WTC11 (cell line): ENCODE data around the gene ITGAX. TPM values are rescaled to one million over a fixed set of nuclear protein-coding genes. Genes with fewer than 3 reads are reported as not detected.

Experiments
- ATAC-seq: fragments of 200-7000 bp; cut with Tn5 transposase; 2 replicates; pipeline ENCODE4 v1.10.0; 2021; ENCODE audit warnings: mild to moderate bottlenecking, moderate library complexity
- CTCF ChIA-PET: fragments of 300-600 bp; sonication (Branson Sonifier 250); formaldehyde crosslinking; loops from one replicate; lab custom pipeline; 2021; ENCODE audit warnings: antibody characterized with exemption; lab: Charles Lee
- POLR2A ChIA-PET: fragments of 350-600 bp; sonication (Branson Sonifier 250); formaldehyde crosslinking; loops from one replicate; lab custom pipeline; 2021; ENCODE audit warnings: antibody characterized with exemption; lab: Charles Lee
- DNase-seq: peaks from one replicate; pipeline ENCODE4 v3.0.0; 2021; ENCODE audit warnings: low spot score
- H3K27ac Mint-ChIP-seq: 2 replicates; pipeline ENCODE4 v1.8.0; 2021; ENCODE audit warnings: mixed read lengths
- H3K27me3 Mint-ChIP-seq: 2 replicates; pipeline ENCODE4 v1.8.0; 2021; ENCODE audit warnings: low read depth, mild to moderate bottlenecking, moderate library complexity, mixed read lengths
- H3K36me3 Mint-ChIP-seq: 2 replicates; pipeline ENCODE4 v1.8.0; 2021; ENCODE audit warnings: mixed read lengths
- H3K4me1 Mint-ChIP-seq: 2 replicates; pipeline ENCODE4 v1.8.0; 2022; ENCODE audit warnings: mixed read lengths
- H3K4me3 Mint-ChIP-seq: 2 replicates; pipeline ENCODE4 v1.8.0; 2021; ENCODE audit warnings: mild to moderate bottlenecking, moderate library complexity, mixed read lengths
- H3K9me3 Mint-ChIP-seq: 2 replicates; pipeline ENCODE4 v1.8.0; 2021; ENCODE audit warnings: mixed read lengths
- ATF2 ChIP-seq: sonication (generic); formaldehyde crosslinking; IDR thresholded peaks from 2 replicates; pipeline ENCODE4 v1.8.1; 2022; ENCODE audit warnings: low read depth, missing genetic modification reagents, borderline replicate concordance
- CBFB ChIP-seq: sonication (generic); formaldehyde crosslinking; IDR thresholded peaks from 2 replicates; pipeline ENCODE4 v1.8.1; 2022; ENCODE audit warnings: mild to moderate bottlenecking, low read depth, missing genetic modification reagents
- CDX4 ChIP-seq: fragments of 250-450 bp; sonication (Bioruptor Pico); IDR thresholded peaks from 2 replicates; pipeline ENCODE4 v1.9.0; 2021; ENCODE audit warnings: moderate library complexity, mild to moderate bottlenecking, inconsistent platforms, borderline replicate concordance
- CREM ChIP-seq: sonication (generic); formaldehyde crosslinking; IDR thresholded peaks from 2 replicates; pipeline ENCODE4 v1.8.1; 2022; ENCODE audit warnings: mild to moderate bottlenecking, missing genetic modification reagents, moderate library complexity
- E2F5 ChIP-seq: sonication (generic); formaldehyde crosslinking; IDR thresholded peaks from 2 replicates; pipeline ENCODE4 v1.8.1; 2022; ENCODE audit warnings: mild to moderate bottlenecking, moderate library complexity, missing genetic modification reagents
- ETV6 ChIP-seq: sonication (generic); formaldehyde crosslinking; IDR thresholded peaks from 2 replicates; pipeline ENCODE4 v1.8.1; 2022; ENCODE audit warnings: mild to moderate bottlenecking, missing genetic modification reagents
- FOXJ3 ChIP-seq: sonication (generic); formaldehyde crosslinking; IDR thresholded peaks from 2 replicates; pipeline ENCODE4 v1.9.0; 2021; ENCODE audit warnings: missing genetic modification reagents, mild to moderate bottlenecking, borderline replicate concordance
- GABPB1 ChIP-seq: sonication (generic); formaldehyde crosslinking; IDR thresholded peaks from 2 replicates; pipeline ENCODE4 v1.8.1; 2023; ENCODE audit warnings: mild to moderate bottlenecking, missing genetic modification reagents
- GTF2I ChIP-seq: fragments of 250-450 bp; sonication (Bioruptor Pico); conservative IDR thresholded peaks from 2 replicates; pipeline ENCODE4 v1.4.0; 2021; ENCODE audit warnings: mild to moderate bottlenecking
- JAZF1 ChIP-seq: fragments of 250-450 bp; sonication (Bioruptor Pico); IDR thresholded peaks from 2 replicates; pipeline ENCODE4 v1.9.0; 2021; ENCODE audit warnings: moderate library complexity, mild to moderate bottlenecking, inconsistent platforms
- MAX ChIP-seq: sonication (generic); formaldehyde crosslinking; IDR thresholded peaks from 2 replicates; pipeline ENCODE4 v1.8.0; 2022; ENCODE audit warnings: mild to moderate bottlenecking, missing genetic modification reagents
- MXD4 ChIP-seq: fragments of 250-450 bp; sonication (Bioruptor Pico); IDR thresholded peaks from 2 replicates; pipeline ENCODE4 v1.8.0; 2021; ENCODE audit warnings: mild to moderate bottlenecking, moderate library complexity, borderline replicate concordance
- NFATC4 ChIP-seq: fragments of 250-450 bp; sonication (Bioruptor Pico); IDR thresholded peaks from 2 replicates; pipeline ENCODE4 v1.9.0; 2021; ENCODE audit warnings: mild to moderate bottlenecking
- NR1H2 ChIP-seq: sonication (generic); formaldehyde crosslinking; IDR thresholded peaks from 2 replicates; pipeline ENCODE4 v1.9.0; 2021; ENCODE audit warnings: mild to moderate bottlenecking, moderate library complexity, missing genetic modification reagents
- NR3C1 ChIP-seq: sonication (generic); formaldehyde crosslinking; conservative IDR thresholded peaks from 2 replicates; pipeline ENCODE4 v1.8.1; 2023; ENCODE audit warnings: low read depth, mild to moderate bottlenecking, missing genetic modification reagents
- PREB ChIP-seq: sonication (generic); formaldehyde crosslinking; IDR thresholded peaks from 2 replicates; pipeline ENCODE4 v1.8.1; 2022; ENCODE audit warnings: mild to moderate bottlenecking, missing genetic modification reagents, moderate library complexity, borderline replicate concordance
- RORB ChIP-seq: fragments of 250-450 bp; sonication (Bioruptor Pico); IDR thresholded peaks from 2 replicates; pipeline ENCODE4 v1.9.0; 2021; ENCODE audit warnings: mild to moderate bottlenecking
- SMAD4 ChIP-seq: sonication (generic); formaldehyde crosslinking; IDR thresholded peaks from 2 replicates; pipeline ENCODE4 v1.8.0; 2022; ENCODE audit warnings: mild to moderate bottlenecking, missing genetic modification reagents
- SOX15 ChIP-seq: fragments of 250-450 bp; sonication (Bioruptor Pico); IDR thresholded peaks from 2 replicates; pipeline ENCODE4 v1.9.0; 2021; ENCODE audit warnings: mild to moderate bottlenecking
- SP1 ChIP-seq: sonication (generic); formaldehyde crosslinking; conservative IDR thresholded peaks from 2 replicates; pipeline ENCODE4 v1.8.1; 2022; ENCODE audit warnings: missing genetic modification reagents
- TEAD1 ChIP-seq: sonication (generic); formaldehyde crosslinking; IDR thresholded peaks from 2 replicates; pipeline ENCODE4 v1.8.0; 2022; ENCODE audit warnings: mild to moderate bottlenecking, missing genetic modification reagents
- ZNF121 ChIP-seq: sonication (generic); formaldehyde crosslinking; IDR thresholded peaks from 2 replicates; pipeline ENCODE4 v1.8.0; 2023; ENCODE audit warnings: missing genetic modification reagents
- ZNF219 ChIP-seq: sonication (generic); formaldehyde crosslinking; IDR thresholded peaks from 2 replicates; pipeline ENCODE4 v1.8.0; 2023; ENCODE audit warnings: missing genetic modification reagents, mild to moderate bottlenecking, borderline replicate concordance
- ZNF416 ChIP-seq: fragments of 250-450 bp; sonication (Bioruptor Pico); IDR thresholded peaks from 2 replicates; pipeline ENCODE4 v1.9.0; 2021; ENCODE audit warnings: mild to moderate bottlenecking, inconsistent platforms
- ZNF423 ChIP-seq: fragments of 250-450 bp; sonication (Bioruptor Pico); IDR thresholded peaks from 2 replicates; pipeline ENCODE4 v2.1.2; 2022; ENCODE audit warnings: mild to moderate bottlenecking, moderate library complexity
- total RNA-seq: library from RNA; stranded (reverse); gene quantifications from 3 replicates; pipeline ENCODE4 v1.2.3, GENCODE V29; 2021
- TF ChIP-seq, protein P1 (sequence below): sonication (generic); formaldehyde crosslinking; IDR thresholded peaks from 2 replicates; pipeline ENCODE4 v1.8.0; 2022; ENCODE audit warnings: missing genetic modification reagents
- TF ChIP-seq, protein P2 (sequence below): sonication (generic); formaldehyde crosslinking; IDR thresholded peaks from 2 replicates; pipeline ENCODE4 v1.8.1; 2022; ENCODE audit warnings: missing genetic modification reagents, borderline replicate concordance

The ITGAX gene
- total RNA-seq, 1 experiment from 2014 or later = 0.33 TPM

DNA sequence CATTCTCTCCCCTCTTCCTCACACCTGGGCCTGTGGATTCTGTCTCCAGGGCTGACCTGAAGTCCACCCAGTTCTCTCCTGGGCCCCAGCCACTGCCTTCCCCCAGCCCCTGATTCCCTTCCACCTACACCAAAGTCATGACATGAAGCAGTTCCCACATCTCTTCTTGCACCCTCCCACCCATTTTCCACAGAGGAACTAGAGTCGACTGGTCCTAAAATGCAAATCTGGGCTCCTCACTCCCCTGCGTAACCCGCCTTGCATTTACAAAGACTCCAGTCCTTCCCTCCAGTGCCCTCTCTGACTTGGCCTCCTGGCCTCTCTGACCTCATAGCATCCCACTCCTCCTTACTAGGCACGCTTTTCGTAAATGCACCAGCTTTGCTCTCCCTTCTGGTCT lies 58.4 kb downstream of the ITGAX start:
- Mint-ChIP-seq H3K36me3 (no peaks in the 10 kb centered on the region), H3K27ac (no peak overlapping the region)
- CTCF ChIA-PET = no interaction called here

GRCh38 chr16:31413943-31414342 lies 59.0 kb downstream of the ITGAX start:
- CTCF ChIA-PET = no interaction called here
- Mint-ChIP-seq H3K4me3 (no peak overlapping the region), H3K36me3 (no peaks in the 10 kb centered on the region), H3K27me3 (peaks cover 4% of the 10 kb centered on the region), H3K4me1 (no peaks in the 10 kb centered on the region), H3K9me3 (peaks cover 7% of the 10 kb centered on the region), H3K27ac (no peak overlapping the region)
- no peak for TF ChIP-seq E2F5
- TF ChIP-seq ZNF121 (CRISPR knock-in tag) = no peak
- TF ChIP-seq MXD4 = no peak
- no peak for TF ChIP-seq ZNF416 (CRISPR knock-in tag)
- ATAC-seq (no peak), DNase-seq (no peak)
- POLR2A ChIA-PET = no interaction called here

More for the DNA sequence above, 58.4 kb downstream of the ITGAX start:
- Mint-ChIP-seq H3K4me1 (no peaks in the 10 kb centered on the region), H3K4me3 (no peak overlapping the region), H3K27me3 (peaks cover 4% of the 10 kb centered on the region), H3K9me3 (peaks cover 6% of the 10 kb centered on the region)
- TF ChIP-seq NR3C1 (CRISPR knock-in tag) (no peak), SMAD4 (no peak), TEAD1 (no peak), GTF2I (CRISPR knock-in tag) (no peak), FOXJ3 (CRISPR knock-in tag) (no peak), SP1 (CRISPR knock-in tag) (no peak), ZNF219 (CRISPR knock-in tag) (no peak), PREB (CRISPR knock-in tag) (no peak), NFATC4 (CRISPR knock-in tag) (no peak), ETV6 (CRISPR knock-in tag) (no peak), GABPB1 (no peak)
- TF ChIP-seq, protein P1, sequence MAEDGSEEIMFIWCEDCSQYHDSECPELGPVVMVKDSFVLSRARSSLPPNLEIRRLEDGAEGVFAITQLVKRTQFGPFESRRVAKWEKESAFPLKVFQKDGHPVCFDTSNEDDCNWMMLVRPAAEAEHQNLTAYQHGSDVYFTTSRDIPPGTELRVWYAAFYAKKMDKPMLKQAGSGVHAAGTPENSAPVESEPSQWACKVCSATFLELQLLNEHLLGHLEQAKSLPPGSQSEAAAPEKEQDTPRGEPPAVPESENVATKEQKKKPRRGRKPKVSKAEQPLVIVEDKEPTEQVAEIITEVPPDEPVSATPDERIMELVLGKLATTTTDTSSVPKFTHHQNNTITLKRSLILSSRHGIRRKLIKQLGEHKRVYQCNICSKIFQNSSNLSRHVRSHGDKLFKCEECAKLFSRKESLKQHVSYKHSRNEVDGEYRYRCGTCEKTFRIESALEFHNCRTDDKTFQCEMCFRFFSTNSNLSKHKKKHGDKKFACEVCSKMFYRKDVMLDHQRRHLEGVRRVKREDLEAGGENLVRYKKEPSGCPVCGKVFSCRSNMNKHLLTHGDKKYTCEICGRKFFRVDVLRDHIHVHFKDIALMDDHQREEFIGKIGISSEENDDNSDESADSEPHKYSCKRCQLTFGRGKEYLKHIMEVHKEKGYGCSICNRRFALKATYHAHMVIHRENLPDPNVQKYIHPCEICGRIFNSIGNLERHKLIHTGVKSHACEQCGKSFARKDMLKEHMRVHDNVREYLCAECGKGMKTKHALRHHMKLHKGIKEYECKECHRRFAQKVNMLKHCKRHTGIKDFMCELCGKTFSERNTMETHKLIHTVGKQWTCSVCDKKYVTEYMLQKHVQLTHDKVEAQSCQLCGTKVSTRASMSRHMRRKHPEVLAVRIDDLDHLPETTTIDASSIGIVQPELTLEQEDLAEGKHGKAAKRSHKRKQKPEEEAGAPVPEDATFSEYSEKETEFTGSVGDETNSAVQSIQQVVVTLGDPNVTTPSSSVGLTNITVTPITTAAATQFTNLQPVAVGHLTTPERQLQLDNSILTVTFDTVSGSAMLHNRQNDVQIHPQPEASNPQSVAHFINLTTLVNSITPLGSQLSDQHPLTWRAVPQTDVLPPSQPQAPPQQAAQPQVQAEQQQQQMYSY (CRISPR knock-in tag) = no peak
- DNase-seq (no peak), ATAC-seq (no peak)
- POLR2A ChIA-PET = no interaction called here

DNA sequence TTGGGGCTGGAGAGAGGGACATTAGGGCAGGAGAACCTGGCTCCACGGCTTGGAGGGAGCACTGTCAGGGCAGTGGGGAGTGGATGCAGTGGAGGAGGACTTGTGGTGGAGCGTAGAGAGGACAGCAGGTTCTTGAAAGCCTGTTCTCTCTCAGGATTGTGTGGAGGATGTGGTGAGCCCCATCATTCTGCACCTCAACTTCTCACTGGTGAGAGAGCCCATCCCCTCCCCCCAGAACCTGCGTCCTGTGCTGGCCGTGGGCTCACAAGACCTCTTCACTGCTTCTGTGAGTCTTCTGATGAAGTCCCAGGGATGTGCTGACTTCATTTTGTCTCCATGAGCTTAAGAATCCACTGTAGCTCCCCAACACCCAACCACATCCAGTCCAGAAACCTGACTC lies 59.7 kb downstream of the ITGAX start:
- no peak overlapping the region for H3K4me3 Mint-ChIP-seq
- ATAC-seq (no peak), DNase-seq (no peak)
- POLR2A ChIA-PET = no interaction called here
- peaks cover 4% of the 10 kb centered on the region for H3K27me3 Mint-ChIP-seq
- CTCF ChIA-PET = no interaction called here
- H3K9me3 Mint-ChIP-seq = peaks cover 7% of the 10 kb centered on the region
- no peak overlapping the region for H3K27ac Mint-ChIP-seq
- no peaks in the 10 kb centered on the region for H3K4me1 Mint-ChIP-seq
- H3K36me3 Mint-ChIP-seq = no peaks in the 10 kb centered on the region
- TF ChIP-seq SOX15 (CRISPR knock-in tag) (no peak), ZNF423 (no peak), CREM (no peak), CDX4 (CRISPR knock-in tag) (no peak), RORB (no peak), ATF2 (no peak), GTF2I (CRISPR knock-in tag) (no peak), JAZF1 (CRISPR knock-in tag) (no peak), MAX (no peak), CBFB (CRISPR knock-in tag) (no peak), GABPB1 (no peak), NR1H2 (CRISPR knock-in tag) (no peak)
- TF ChIP-seq, protein P2, sequence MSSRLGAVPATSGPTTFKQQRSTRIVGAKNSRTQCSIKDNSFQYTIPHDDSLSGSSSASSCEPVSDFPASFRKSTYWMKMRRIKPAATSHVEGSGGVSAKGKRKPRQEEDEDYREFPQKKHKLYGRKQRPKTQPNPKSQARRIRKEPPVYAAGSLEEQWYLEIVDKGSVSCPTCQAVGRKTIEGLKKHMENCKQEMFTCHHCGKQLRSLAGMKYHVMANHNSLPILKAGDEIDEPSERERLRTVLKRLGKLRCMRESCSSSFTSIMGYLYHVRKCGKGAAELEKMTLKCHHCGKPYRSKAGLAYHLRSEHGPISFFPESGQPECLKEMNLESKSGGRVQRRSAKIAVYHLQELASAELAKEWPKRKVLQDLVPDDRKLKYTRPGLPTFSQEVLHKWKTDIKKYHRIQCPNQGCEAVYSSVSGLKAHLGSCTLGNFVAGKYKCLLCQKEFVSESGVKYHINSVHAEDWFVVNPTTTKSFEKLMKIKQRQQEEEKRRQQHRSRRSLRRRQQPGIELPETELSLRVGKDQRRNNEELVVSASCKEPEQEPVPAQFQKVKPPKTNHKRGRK = no peak
